Measurements from ENCODE around the gene GINS1.

Gene GINS1

DNA sequence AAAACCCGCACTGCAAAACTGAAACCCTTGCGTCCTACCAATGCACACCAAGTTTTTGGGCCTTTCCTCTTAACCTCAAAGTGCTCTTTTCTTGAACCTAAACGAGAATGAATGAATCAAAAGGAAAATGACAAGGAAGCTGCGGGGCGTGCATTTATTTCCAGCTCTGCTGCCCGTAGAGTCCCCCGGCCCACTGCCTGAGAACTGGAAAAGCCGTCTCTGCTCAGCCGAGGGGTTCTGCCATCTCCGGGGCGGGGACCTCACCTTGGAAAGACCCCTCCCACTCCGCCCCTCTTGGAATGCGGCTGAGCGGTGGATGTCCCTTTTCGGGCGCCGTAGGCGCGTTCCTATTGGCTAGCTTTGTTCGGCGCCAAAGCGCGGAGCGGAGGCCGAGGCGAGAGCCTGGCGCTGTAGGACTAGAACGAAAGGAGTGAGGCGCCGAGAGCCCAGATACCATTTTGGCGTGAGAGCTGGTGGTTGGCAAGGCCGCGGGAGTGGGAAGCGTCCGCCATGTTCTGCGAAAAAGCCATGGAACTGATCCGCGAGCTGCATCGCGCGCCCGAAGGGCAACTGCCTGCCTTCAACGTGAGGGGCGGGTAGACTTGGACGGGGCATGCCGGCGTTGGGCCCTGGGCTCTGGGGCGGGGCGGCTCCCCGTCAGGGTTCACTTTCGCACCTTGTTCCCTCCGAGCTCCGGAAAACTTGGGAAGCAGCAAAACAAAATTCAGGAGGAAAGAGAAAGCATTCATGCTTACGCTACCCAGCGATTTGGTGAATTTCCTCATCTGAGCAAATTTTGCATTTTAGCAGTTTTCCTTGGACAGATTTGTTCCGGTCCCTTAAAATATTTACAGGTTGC lies at the start of gene GINS1:
Gene GINS1 (plus strand): TSS at position 363 of the 859 bp plus-strand sequence. CDS start 148 bp downstream, at position 511.
- peak; percentile 71 for DNase-seq (ENCODE audit: low spot score)

- DNase-seq (ENCODE audit: low spot score), result no peak
These were observed 46.7 kb upstream of the GINS1 start for GRCh38 chr20:25360631-25361286.

GRCh38 chr20:25361287-25361683 lies 46.2 kb upstream of the GINS1 start:
- no peak for DNase-seq (ENCODE audit: low spot score)

- no peak for DNase-seq (ENCODE audit: low spot score)
These were observed 43.2 kb upstream of the GINS1 start for GRCh38 chr20:25364180-25364788.

- no peak for DNase-seq (ENCODE audit: low spot score)
These were observed 42.4 kb upstream of the GINS1 start for GRCh38 chr20:25364879-25365699.

DNA sequence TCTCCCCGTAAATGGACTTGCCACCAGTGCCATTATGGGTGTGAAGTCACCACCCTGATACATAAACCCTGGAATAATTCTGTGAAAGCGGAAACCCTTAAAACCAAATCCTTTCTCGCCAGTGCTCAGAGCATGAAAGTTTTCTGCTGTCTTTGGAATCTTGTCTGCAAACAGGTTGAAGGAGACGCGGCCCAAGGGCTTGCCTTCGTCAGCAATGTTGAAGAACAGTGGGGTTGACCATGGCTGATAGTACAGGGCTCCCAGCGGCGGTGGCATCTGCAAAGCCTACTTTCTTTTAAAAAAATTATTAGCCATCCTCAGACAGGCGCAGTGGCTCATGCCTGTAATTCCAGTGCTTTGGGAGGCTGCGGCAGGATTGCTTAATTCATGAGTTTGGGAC lies 38.9 kb upstream of the GINS1 start:
- DNase-seq (ENCODE audit: low spot score), result no peak

DNA sequence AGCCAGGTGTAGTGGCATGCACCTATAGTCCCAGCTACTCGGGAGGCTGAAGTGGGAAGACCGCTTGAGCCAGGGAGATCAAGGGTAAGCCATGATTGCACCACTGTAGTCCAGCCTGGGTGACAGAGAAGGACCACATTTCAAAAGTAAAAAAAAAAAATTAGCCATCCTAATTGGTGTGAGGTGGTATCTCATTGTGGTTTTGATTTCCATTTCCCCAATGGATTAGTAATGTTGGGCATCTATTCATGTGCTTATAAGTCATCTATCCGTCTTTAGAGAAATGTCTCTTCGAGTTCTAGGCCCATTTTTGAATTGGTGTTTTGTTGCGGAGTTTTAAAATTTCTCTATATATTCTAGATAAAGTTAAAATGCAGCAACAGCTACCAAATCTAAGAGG lies 38.5 kb upstream of the GINS1 start:
- DNase-seq (ENCODE audit: low spot score), result no peak

GRCh38 chr20:25369529-25369928 lies 37.9 kb upstream of the GINS1 start:
- no peak for DNase-seq (ENCODE audit: low spot score)

DNA sequence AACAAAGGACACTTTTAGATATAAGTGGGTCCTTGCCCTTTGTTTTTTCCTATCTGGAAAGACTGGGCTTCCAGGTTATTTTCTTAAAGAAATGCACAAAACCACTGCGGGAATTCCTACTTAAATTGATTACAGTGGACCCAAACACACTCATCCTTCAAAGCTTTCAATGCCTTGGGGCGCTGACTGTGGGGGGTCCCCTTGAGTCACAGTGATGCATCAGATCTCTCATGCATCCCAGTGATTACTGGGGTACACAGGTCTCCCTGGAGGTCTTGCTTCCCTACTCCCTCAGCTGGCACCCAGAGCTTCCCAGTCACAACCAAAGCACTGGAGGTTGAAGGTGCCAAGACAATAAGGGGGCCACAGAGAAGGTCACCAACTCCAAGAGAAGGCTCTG lies 37.5 kb upstream of the GINS1 start:
- no peak for DNase-seq (ENCODE audit: low spot score)

DNA sequence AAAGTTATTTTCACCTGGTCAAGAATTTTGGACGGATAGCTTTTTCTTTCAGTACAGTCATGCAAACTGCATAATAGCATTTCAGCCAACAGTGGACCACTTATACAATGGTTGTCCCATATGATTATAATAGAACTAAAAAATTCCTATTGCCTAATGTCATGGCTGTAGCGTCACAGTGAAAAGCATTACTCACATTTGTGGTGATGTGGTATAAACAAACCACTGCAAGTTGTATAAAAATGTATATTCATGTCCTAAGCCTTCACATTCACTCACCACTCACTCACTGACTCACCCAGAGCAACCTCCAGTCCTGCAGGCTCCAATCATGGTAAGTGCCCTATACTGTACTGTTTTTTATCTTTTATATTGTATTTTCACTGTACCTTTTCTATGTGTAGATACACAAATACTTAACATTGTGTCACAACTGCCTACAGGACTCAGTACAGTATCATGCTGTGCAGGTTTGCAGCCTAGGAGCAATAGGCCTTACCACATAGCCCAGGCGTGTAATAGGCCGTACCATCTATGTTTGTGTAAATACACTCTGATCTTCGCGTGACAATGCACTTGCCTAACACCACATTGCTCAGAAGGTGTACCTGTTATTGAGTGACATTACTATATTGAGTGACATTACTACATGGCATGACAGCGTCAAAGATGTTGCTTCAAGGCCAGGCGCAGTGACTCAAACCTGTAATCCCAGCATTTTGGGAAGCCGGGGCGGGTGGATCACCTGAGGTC lies 34.7 kb upstream of the GINS1 start:
- no peak for DNase-seq (ENCODE audit: low spot score)

DNA sequence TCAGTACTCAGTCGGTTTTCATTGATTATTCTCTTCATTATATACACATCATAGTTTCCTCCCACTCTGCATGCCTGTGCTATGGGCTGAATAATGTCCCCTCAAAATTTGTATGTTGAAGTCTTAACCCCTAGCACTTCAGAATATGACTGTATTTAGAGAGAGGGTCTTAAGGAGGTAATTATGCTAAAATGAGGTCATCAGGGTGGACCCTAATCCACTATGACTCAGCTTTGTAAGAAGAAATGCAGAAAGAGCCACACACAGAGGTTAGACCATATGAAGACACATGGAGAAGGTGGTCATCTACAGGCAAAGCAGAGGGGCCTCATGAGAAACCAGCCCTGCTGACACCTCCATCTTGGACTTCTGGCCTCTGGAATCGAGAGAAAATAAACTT lies 32.6 kb upstream of the GINS1 start:
- no peak for DNase-seq (ENCODE audit: low spot score)

- DNase-seq (ENCODE audit: low spot score), result peak; percentile 76
These were observed 31.2 kb upstream of the GINS1 start for GRCh38 chr20:25376236-25376635.

DNA sequence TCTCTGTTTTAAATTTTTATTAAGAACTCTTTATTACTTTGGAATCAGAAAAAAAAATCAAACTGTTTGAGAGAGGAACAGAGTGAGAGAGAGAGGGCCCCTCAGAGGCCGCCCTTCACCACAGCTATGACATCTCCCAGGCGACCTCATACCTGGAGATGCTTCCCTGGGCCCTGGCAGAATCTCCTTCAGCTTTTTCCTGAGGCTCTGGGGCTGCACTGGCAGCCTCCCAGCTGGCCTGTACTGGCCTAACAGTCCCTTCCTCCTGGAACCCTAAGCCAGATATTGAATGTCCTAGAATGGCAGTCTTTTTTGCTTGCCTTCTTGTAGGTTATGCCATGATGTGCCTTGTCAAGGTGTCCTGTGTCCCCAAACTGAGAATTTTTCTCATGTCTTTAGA lies 30.6 kb upstream of the GINS1 start:
- no peak for DNase-seq (ENCODE audit: low spot score)

DNA sequence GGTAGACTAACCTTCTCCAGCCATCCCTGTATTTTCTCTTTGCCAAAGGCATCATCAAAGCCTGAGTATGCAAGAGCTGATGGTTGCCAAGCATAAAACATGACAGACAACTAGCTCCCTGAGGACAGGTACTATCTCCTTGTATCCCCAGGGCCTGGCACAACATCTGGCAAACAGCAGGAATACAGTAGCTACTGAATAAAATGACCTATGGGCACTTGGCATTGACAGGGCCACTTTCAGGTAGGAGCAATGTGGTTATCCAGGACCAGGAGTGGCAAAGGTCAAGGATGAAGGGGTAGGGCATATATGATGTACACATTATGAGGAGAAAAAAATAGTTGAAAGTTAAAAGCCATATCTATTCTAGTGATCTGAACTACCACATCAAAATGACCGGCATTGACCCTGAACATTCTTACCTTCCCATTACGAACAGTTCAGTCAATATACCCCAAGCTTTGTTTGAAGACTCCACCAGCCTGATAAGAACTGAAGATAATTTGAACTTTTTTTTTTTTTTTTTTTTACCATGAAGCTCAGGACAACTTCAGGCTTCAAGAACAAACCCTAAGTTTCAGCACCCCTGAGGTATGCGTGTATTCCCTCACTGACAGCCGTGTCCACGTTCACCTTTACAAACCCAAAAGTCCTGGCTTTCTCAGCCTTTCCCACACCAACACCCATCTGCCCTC lies 29.1 kb upstream of the GINS1 start:
- DNase-seq (ENCODE audit: low spot score), result no peak

GRCh38 chr20:25378884-25379733 lies 28.4 kb upstream of the GINS1 start:
- no peak for DNase-seq (ENCODE audit: low spot score)

- DNase-seq (ENCODE audit: low spot score), result no peak
These were observed 26.4 kb upstream of the GINS1 start for GRCh38 chr20:25380945-25381614.

GRCh38 chr20:25382704-25383370 lies 24.6 kb upstream of the GINS1 start:
- DNase-seq (ENCODE audit: low spot score), result no peak

DNA sequence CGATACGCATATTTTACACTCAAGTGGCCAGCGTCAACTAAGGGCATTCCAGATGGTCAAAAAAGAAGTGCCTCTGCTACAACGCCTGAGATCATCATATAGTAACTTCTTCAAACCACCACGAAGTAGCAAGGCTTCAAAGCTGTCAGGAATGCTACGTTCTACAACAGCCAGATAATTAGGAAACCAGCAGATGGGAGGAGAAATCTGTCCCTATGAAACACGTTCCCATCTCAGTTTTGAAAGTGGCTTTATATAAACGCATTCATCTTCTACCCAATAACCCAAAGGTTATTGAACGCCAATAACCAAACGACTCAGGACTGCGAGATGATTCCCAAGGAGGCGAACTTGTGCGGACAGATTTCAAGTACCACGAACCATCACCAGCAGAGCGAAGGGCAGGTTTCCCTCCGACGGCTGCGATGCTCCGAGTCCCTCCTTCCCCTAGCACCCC lies 18.0 kb upstream of the GINS1 start:
- no peak for DNase-seq (ENCODE audit: low spot score)

Data from globus pallidus (tissue), 1 donor.